Measurements from ENCODE around the gene PHLDB1.
"Not testable (repeated sequence)": the region's sequence is repeated elsewhere in the genome, so short reads cannot be mapped to it uniquely, and the experiment has no call there.

PHLDB1 gene

GRCh38 chr11:118682939-118683338, 75.5 kb downstream of the PHLDB1 start:
- not testable (repeated sequence) for H3K27me3 ChIP-seq (ENCODE audit: insufficient read depth, low read length); H3K9ac ChIP-seq (ENCODE audit: low read depth, low read length); H3K36me3 ChIP-seq (ENCODE audit: insufficient read depth, low read length); H3K4me3 ChIP-seq (ENCODE audit: low read length); H3K27ac ChIP-seq (ENCODE audit: low read depth, low read length); H3K9me3 ChIP-seq (ENCODE audit: insufficient read depth, low read depth, low read length); H3K4me1 ChIP-seq (ENCODE audit: insufficient read depth, low read length)
- 93% methylated on average over 6 of the region's 6 CpGs for WGBS

- Histone ChIP-seq H3K27ac (ENCODE audit: low read depth, low read length) (no peak overlapping the region), H3K9ac (ENCODE audit: low read depth, low read length) (no peak overlapping the region), H3K27me3 (ENCODE audit: insufficient read depth, low read length) (no peaks in the 10 kb centered on the region), H3K9me3 (ENCODE audit: insufficient read depth, low read depth, low read length) (no peaks in the 10 kb centered on the region), H3K4me3 (ENCODE audit: low read length) (no peak overlapping the region), H3K4me1 (ENCODE audit: insufficient read depth, low read length) (no peaks in the 10 kb centered on the region), H3K36me3 (ENCODE audit: insufficient read depth, low read length) (no peaks in the 10 kb centered on the region)
- 93% methylated on average over 2 of the region's 2 CpGs for WGBS
These were observed 76.8 kb downstream of the PHLDB1 start for GRCh38 chr11:118684187-118684586.

GRCh38 chr11:118687906-118688305, 80.5 kb downstream of the PHLDB1 start:
- H3K27me3 ChIP-seq (ENCODE audit: insufficient read depth, low read length), result no peaks in the 10 kb centered on the region
- no peaks in the 10 kb centered on the region for H3K36me3 ChIP-seq (ENCODE audit: insufficient read depth, low read length)
- H3K4me1 ChIP-seq (ENCODE audit: insufficient read depth, low read length), result peaks cover 16% of the 10 kb centered on the region
- H3K4me3 ChIP-seq (ENCODE audit: low read length), result no peak overlapping the region
- 97% methylated on average over 5 of the region's 5 CpGs for WGBS
- no peak overlapping the region for H3K27ac ChIP-seq (ENCODE audit: low read depth, low read length)
- H3K9me3 ChIP-seq (ENCODE audit: insufficient read depth, low read depth, low read length), result no peaks in the 10 kb centered on the region
- H3K9ac ChIP-seq (ENCODE audit: low read depth, low read length), result no peak overlapping the region

GRCh38 chr11:118688339-118688738, 80.9 kb downstream of the PHLDB1 start:
- not testable (repeated sequence) for H3K27ac ChIP-seq (ENCODE audit: low read depth, low read length); H3K36me3 ChIP-seq (ENCODE audit: insufficient read depth, low read length); H3K9me3 ChIP-seq (ENCODE audit: insufficient read depth, low read depth, low read length); H3K9ac ChIP-seq (ENCODE audit: low read depth, low read length); H3K4me3 ChIP-seq (ENCODE audit: low read length); H3K27me3 ChIP-seq (ENCODE audit: insufficient read depth, low read length)
- WGBS, result 92% methylated on average over 10 of the region's 10 CpGs
- H3K4me1 ChIP-seq (ENCODE audit: insufficient read depth, low read length), result peaks cover 18% of the 10 kb centered on the region

- Histone ChIP-seq H3K36me3 (ENCODE audit: insufficient read depth, low read length) (no peaks in the 10 kb centered on the region), H3K9ac (ENCODE audit: low read depth, low read length) (no peak overlapping the region), H3K4me3 (ENCODE audit: low read length) (0 out of 2 replicates have a peak overlapping the region, but pooled peaks have one; percentile 15), H3K27ac (ENCODE audit: low read depth, low read length) (no peak overlapping the region; the same call in 1 of the 2 replicates), H3K9me3 (ENCODE audit: insufficient read depth, low read depth, low read length) (no peaks in the 10 kb centered on the region), H3K27me3 (ENCODE audit: insufficient read depth, low read length) (no peaks in the 10 kb centered on the region), H3K4me1 (ENCODE audit: insufficient read depth, low read length) (peaks cover 18% of the 10 kb centered on the region)
- 93% methylated on average over 41 of the region's 41 CpGs for WGBS
These were observed 81.6 kb downstream of the PHLDB1 start for GRCh38 chr11:118688851-118689502.

- Histone ChIP-seq H3K9ac (ENCODE audit: low read depth, low read length) (no peak overlapping the region), H3K4me3 (ENCODE audit: low read length) (peak overlapping the region; percentile 15; the same call in 1 of the 2 replicates), H3K27ac (ENCODE audit: low read depth, low read length) (no peak overlapping the region; the same call in 1 of the 2 replicates), H3K9me3 (ENCODE audit: insufficient read depth, low read depth, low read length) (no peaks in the 10 kb centered on the region), H3K27me3 (ENCODE audit: insufficient read depth, low read length) (no peaks in the 10 kb centered on the region), H3K4me1 (ENCODE audit: insufficient read depth, low read length) (peaks cover 18% of the 10 kb centered on the region), H3K36me3 (ENCODE audit: insufficient read depth, low read length) (no peaks in the 10 kb centered on the region)
- WGBS, result 24% methylated on average over 9 of the region's 9 CpGs
These were observed 82.1 kb downstream of the PHLDB1 start for GRCh38 chr11:118689503-118689851.

GRCh38 chr11:118689852-118690552, 82.6 kb downstream of the PHLDB1 start:
- H3K9me3 ChIP-seq (ENCODE audit: insufficient read depth, low read depth, low read length), result no peaks in the 10 kb centered on the region
- peak overlapping the region; percentile 67 for H3K27ac ChIP-seq (ENCODE audit: low read depth, low read length)
- H3K9ac ChIP-seq (ENCODE audit: low read depth, low read length), result peak overlapping the region; percentile 52
- 6% methylated on average over 30 of the region's 30 CpGs for WGBS
- no peaks in the 10 kb centered on the region for H3K27me3 ChIP-seq (ENCODE audit: insufficient read depth, low read length)
- no peaks in the 10 kb centered on the region for H3K36me3 ChIP-seq (ENCODE audit: insufficient read depth, low read length)
- H3K4me1 ChIP-seq (ENCODE audit: insufficient read depth, low read length), result peaks cover 18% of the 10 kb centered on the region
- H3K4me3 ChIP-seq (ENCODE audit: low read length), result peak overlapping the region; percentile 53

GRCh38 chr11:118690553-118691304, 83.3 kb downstream of the PHLDB1 start:
- Histone ChIP-seq H3K9me3 (ENCODE audit: insufficient read depth, low read depth, low read length) (no peaks in the 10 kb centered on the region), H3K27ac (ENCODE audit: low read depth, low read length) (0 out of 2 replicates have a peak overlapping the region, but pooled peaks have one; percentile 12), H3K4me3 (ENCODE audit: low read length) (no peak overlapping the region), H3K4me1 (ENCODE audit: insufficient read depth, low read length) (peaks cover 18% of the 10 kb centered on the region), H3K27me3 (ENCODE audit: insufficient read depth, low read length) (no peaks in the 10 kb centered on the region), H3K36me3 (ENCODE audit: insufficient read depth, low read length) (no peaks in the 10 kb centered on the region), H3K9ac (ENCODE audit: low read depth, low read length) (no peak overlapping the region)
- WGBS, result 79% methylated on average over 14 of the region's 15 CpGs

GRCh38 chr11:118691926-118692830, 84.8 kb downstream of the PHLDB1 start:
- no peak overlapping the region for H3K9ac ChIP-seq (ENCODE audit: low read depth, low read length)
- H3K4me1 ChIP-seq (ENCODE audit: insufficient read depth, low read length), result peaks cover 18% of the 10 kb centered on the region
- no peak overlapping the region for H3K4me3 ChIP-seq (ENCODE audit: low read length)
- H3K27me3 ChIP-seq (ENCODE audit: insufficient read depth, low read length), result no peaks in the 10 kb centered on the region
- WGBS, result 81% methylated on average over 15 of the region's 15 CpGs
- H3K9me3 ChIP-seq (ENCODE audit: insufficient read depth, low read depth, low read length), result no peaks in the 10 kb centered on the region
- no peak overlapping the region for H3K27ac ChIP-seq (ENCODE audit: low read depth, low read length)
- H3K36me3 ChIP-seq (ENCODE audit: insufficient read depth, low read length), result no peaks in the 10 kb centered on the region

- Histone ChIP-seq H3K4me1 (ENCODE audit: insufficient read depth, low read length) (peaks cover 18% of the 10 kb centered on the region), H3K27me3 (ENCODE audit: insufficient read depth, low read length) (no peaks in the 10 kb centered on the region), H3K36me3 (ENCODE audit: insufficient read depth, low read length) (no peaks in the 10 kb centered on the region), H3K4me3 (ENCODE audit: low read length) (no peak overlapping the region), H3K27ac (ENCODE audit: low read depth, low read length) (no peak overlapping the region), H3K9me3 (ENCODE audit: insufficient read depth, low read depth, low read length) (no peaks in the 10 kb centered on the region), H3K9ac (ENCODE audit: low read depth, low read length) (no peak overlapping the region)
- 92% methylated on average over 8 of the region's 8 CpGs for WGBS
These were observed 86.8 kb downstream of the PHLDB1 start for GRCh38 chr11:118694185-118694584.
